TTC549 (cell line): ENCODE measurements around the gene TRPM1.

ENCODE experiments used
- FAIRE-seq: peaks from 2 replicates; lab custom pipeline; 2012; peaks lifted over from hg19 to GRCh38; lab: Jason Lieb, UNC

TRPM1 gene

GRCh38 chr15:31101262-31102038 is at the start of gene TRPM1:
TRPM1 (minus strand) TSS chr15:31101725; CDS start chr15:31081355, 20,370 bp downstream.
- FAIRE-seq = no peak

GRCh38 chr15:31150732-31151231 is 49.3 kb upstream of the TRPM1 start:
- FAIRE-seq = no peak

- no peak for FAIRE-seq
These were observed 48.5 kb upstream of the TRPM1 start for GRCh38 chr15:31149987-31150386.

- no peak for FAIRE-seq
These were observed 47.6 kb upstream of the TRPM1 start for GRCh38 chr15:31149088-31149505.

- no peak for FAIRE-seq
These were observed 47.0 kb upstream of the TRPM1 start for GRCh38 chr15:31148297-31149087.

- no peak for FAIRE-seq
These were observed 46.4 kb upstream of the TRPM1 start for GRCh38 chr15:31147944-31148296.

GRCh38 chr15:31147456-31147855 is 45.9 kb upstream of the TRPM1 start:
- FAIRE-seq = no peak

- FAIRE-seq = no peak
These were observed 43.9 kb upstream of the TRPM1 start for GRCh38 chr15:31145271-31145911.

- FAIRE-seq = no peak
These were observed 40.3 kb upstream of the TRPM1 start for GRCh38 chr15:31141792-31142191.

- FAIRE-seq = no peak
These were observed 35.2 kb upstream of the TRPM1 start for GRCh38 chr15:31136607-31137328.

GRCh38 chr15:31136016-31136415 is 34.5 kb upstream of the TRPM1 start:
- no peak for FAIRE-seq

- no peak for FAIRE-seq
These were observed 34.0 kb upstream of the TRPM1 start for GRCh38 chr15:31135523-31135922.

- no peak for FAIRE-seq
These were observed 32.4 kb upstream of the TRPM1 start for GRCh38 chr15:31133890-31134289.

- no peak for FAIRE-seq
These were observed 30.4 kb upstream of the TRPM1 start for GRCh38 chr15:31131853-31132375.

GRCh38 chr15:31130576-31131237 is 29.2 kb upstream of the TRPM1 start:
- FAIRE-seq = no peak

GRCh38 chr15:31129769-31130303 is 28.3 kb upstream of the TRPM1 start:
- FAIRE-seq = no peak

GRCh38 chr15:31128919-31129768 is 27.6 kb upstream of the TRPM1 start:
- no peak for FAIRE-seq

- FAIRE-seq = no peak
These were observed 27.0 kb upstream of the TRPM1 start for GRCh38 chr15:31128477-31128876.

- FAIRE-seq = no peak
These were observed 26.2 kb upstream of the TRPM1 start for GRCh38 chr15:31127596-31128261.

- FAIRE-seq = no peak
These were observed 23.5 kb upstream of the TRPM1 start for GRCh38 chr15:31125061-31125460.
